Globus pallidus (tissue), 1 donor: ENCODE measurements around the gene MRTFB.

Experiments used
- DNase-seq: peaks from one replicate; pipeline ENCODE4 v3.0.0-alpha.2; 2015; ENCODE audit warnings: low spot score

The MRTFB gene

GRCh38 chr16:14308368-14308723 lies 237.2 kb downstream of the MRTFB start:
- DNase-seq, result no peak

- DNase-seq, result no peak
Observed at GRCh38 chr16:14309001-14309886, 238.1 kb downstream of the MRTFB start.

GRCh38 chr16:14309906-14310305 lies 238.8 kb downstream of the MRTFB start:
- DNase-seq, result no peak

GRCh38 chr16:14310519-14310991 lies 239.4 kb downstream of the MRTFB start:
- DNase-seq, result no peak

- no peak for DNase-seq
Observed at GRCh38 chr16:14314116-14314515, 243.0 kb downstream of the MRTFB start.

- no peak for DNase-seq
Observed at GRCh38 chr16:14315683-14316320, 244.7 kb downstream of the MRTFB start.
